Femur (tissue), 1 donor: Measurements from ENCODE around the gene DTYMK.

Experiments
- DNase-seq: peaks from one replicate; pipeline ENCODE4 v3.0.0-alpha.2; 2017

DTYMK gene

GRCh38 chr2:241703032-241703604 lies 16.5 kb upstream of the DTYMK start:
- peak; percentile 60 for DNase-seq

DNA sequence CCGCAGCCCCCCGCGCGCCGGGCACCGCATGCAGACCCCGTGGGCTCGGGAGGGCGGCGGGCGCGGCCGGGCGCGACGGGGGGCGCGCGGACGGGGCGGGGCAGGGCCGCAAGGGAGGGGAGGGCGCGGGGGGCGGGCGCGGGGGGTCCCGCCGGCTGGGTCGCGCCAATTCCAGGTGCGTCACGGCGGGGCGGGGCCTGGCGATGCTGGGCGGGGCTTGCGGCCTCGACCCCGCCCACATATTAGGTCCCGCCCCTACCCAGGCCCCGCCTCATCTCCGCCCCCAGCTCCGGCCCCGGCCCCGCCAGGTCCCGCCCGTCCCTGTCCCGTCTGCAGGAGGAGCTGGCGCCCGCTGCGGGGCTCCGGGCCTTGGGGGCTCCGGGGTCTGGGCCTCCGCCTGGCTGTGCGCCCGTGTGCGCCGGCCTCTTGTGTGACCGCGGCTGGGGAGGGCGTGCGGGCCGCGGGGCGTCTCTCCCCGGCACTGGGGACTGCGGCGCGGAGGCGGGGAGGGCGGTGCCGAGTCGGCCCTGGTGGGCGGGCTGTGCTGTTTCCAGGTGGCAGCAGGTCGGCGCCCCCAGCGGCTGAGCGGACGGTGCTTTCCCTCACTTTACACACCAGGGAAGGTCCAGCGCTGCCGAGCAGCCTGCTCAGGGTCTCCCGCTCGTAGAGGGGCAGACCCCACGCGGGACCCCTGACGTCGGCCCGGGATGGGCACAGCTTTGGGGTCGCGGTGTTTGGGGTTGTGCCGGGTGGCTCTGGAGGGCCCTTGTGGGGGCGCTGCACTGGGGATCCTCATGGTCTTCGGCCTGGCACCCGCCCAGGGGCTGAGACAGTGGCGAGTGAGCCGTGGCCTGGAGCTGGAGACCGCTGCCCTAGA lies 15.8 kb upstream of the DTYMK start:
- peak; percentile 91 for DNase-seq

- DNase-seq = peak; percentile 96
These were observed 15.0 kb upstream of the DTYMK start, which contains the start of gene ING5 for GRCh38 chr2:241701399-241702154. ING5 (plus strand) TSS chr2:241702039; CDS start chr2:241702066, 27 bp downstream.

DNA sequence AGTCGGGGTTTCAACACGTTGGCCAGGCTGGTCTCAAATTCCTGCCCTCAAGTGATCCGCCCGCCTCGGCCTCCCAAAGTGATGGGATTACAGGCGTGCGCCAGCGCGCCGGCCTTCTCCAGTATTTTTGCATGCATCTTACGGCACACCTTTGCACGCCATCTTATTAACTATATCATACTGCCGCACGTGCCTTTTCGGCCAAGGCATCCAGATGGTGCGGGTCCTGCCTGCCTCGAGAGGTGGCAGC lies 14.5 kb upstream of the DTYMK start:
- no peak for DNase-seq

GRCh38 chr2:241695651-241696050 lies 9.0 kb upstream of the DTYMK start:
- no peak for DNase-seq

- no peak for DNase-seq
These were observed 5.8 kb upstream of the DTYMK start for GRCh38 chr2:241692448-241692847.

GRCh38 chr2:241690202-241690717 lies 3.6 kb upstream of the DTYMK start:
- no peak for DNase-seq

DNA sequence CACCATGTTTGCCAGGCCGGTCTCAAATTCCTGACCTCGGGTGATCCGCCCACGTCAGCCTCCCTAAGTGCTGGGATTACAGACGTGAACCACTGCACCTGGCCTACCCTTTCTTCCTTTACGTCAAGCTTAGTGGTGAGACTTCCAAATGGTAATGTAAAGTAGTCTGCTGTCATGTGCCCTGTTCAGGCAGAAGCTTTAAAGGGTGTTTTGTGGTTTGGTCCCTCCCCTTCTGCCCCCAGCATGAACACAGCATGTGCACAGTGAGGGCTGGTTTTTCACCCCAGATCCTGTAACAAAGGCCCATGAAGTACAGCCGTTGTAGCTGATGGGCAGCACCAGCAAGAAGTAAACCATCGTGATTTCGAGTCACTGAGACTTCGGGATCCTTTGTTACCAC lies 2.7 kb upstream of the DTYMK start:
- no peak for DNase-seq

- DNase-seq = no peak
These were observed 328 bp downstream of the DTYMK start for GRCh38 chr2:241686324-241686649.

GRCh38 chr2:241680827-241681599 lies 5.6 kb downstream of the DTYMK start:
- no peak for DNase-seq

- no peak for DNase-seq
These were observed 6.6 kb downstream of the DTYMK start for GRCh38 chr2:241680044-241680443.

DNA sequence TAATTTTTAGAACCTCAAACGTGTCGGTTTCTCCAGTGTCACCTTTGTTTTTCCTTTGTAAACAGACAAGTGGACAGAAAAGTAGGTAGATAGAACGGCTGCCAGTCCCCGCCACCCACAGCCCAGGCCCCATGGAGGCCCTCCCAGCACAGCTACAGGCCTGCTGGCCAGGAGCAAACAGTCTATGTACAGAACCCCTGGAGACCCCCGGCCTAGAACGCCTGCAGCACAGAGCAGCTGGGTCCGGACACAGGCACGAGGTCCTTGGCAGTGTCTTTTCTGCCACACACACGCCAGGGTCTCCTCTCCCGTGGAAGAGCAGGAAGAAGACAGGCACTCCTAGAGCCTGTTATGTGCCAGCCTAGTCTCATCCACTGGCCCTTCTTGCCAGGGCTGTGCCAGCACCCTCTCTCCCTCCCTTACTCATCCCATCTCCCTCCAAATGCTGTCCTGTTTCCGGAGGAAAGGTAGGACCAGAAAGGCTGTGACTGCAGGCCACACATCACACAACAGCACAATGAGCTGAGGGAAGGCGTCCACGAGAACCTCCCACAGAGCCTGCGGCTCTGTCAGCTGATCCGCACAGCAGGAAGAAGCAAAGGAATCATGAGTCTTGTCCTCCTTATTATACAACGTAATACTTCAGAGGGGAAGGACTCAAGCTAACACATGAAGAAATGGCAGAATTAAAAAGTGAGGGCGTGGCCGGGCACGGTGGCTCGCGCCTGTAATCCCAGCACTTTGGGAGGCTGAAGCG lies 7.7 kb downstream of the DTYMK start:
- DNase-seq = no peak

GRCh38 chr2:241678307-241678706 lies 8.3 kb downstream of the DTYMK start:
- no peak for DNase-seq

DNA sequence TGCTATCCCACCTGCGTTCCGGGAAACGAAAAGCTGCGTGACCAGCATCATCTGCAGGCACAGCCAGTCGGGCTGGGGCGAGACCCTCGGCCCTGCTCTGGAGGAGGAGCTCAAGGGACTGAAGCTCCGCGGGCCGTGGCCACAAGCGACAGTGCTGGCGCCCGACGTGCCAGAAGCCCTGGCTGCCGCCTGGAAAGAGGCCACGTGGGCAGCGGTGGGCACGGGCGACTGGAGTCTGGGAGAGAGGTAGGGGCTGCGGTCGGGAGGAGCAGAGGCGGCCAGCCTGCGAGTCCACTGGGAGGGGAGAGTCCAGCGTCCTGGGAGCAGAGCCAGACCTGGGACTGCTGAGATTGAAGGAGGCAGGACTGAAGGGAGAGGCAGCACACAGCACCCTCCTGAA lies 9.2 kb downstream of the DTYMK start:
- no peak for DNase-seq

DNA sequence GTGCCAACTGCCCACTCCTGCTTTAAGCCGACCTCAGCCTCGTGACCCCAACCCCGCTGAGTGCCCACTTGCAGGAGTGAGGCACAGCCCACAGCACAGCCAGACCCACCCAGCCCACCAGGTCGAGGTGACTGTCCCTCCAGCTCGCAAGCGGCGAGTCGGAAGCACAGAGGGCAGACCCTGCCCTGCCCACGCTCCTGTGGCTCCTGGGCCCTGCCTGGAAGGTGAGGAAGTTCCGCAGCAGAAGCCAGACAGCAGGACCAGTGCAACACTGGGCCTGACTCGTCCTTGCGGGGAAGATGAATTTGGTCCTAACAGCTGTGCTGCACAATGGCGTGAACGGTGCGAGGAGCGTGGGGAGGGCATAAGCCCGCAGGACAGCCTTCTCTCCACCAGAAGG lies 9.9 kb downstream of the DTYMK start:
- no peak for DNase-seq

DNA sequence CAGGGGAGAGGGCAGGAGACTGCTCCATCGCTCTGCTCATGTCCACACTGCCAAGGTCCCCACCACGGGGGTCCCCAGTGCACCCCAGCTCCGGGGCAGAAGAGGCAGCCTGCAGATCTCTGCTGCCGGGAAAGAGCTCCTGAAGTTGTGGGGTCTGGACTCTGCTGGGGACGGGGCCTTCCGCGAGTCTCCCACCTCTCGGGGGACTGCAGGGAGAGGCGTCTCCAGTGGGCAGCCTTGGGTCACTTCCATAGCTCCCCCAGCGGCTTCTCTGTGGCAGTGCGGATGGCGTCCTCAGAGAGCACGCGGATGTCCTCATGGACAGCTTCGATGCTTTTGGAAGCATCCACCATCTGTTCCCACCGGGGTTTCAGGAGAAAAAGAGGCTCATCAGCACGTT lies 10.7 kb downstream of the DTYMK start:
- DNase-seq = no peak

GRCh38 chr2:241673797-241674725 lies 12.6 kb downstream of the DTYMK start:
- no peak for DNase-seq

- DNase-seq = no peak
These were observed 13.4 kb downstream of the DTYMK start for GRCh38 chr2:241673189-241673663.

DNA sequence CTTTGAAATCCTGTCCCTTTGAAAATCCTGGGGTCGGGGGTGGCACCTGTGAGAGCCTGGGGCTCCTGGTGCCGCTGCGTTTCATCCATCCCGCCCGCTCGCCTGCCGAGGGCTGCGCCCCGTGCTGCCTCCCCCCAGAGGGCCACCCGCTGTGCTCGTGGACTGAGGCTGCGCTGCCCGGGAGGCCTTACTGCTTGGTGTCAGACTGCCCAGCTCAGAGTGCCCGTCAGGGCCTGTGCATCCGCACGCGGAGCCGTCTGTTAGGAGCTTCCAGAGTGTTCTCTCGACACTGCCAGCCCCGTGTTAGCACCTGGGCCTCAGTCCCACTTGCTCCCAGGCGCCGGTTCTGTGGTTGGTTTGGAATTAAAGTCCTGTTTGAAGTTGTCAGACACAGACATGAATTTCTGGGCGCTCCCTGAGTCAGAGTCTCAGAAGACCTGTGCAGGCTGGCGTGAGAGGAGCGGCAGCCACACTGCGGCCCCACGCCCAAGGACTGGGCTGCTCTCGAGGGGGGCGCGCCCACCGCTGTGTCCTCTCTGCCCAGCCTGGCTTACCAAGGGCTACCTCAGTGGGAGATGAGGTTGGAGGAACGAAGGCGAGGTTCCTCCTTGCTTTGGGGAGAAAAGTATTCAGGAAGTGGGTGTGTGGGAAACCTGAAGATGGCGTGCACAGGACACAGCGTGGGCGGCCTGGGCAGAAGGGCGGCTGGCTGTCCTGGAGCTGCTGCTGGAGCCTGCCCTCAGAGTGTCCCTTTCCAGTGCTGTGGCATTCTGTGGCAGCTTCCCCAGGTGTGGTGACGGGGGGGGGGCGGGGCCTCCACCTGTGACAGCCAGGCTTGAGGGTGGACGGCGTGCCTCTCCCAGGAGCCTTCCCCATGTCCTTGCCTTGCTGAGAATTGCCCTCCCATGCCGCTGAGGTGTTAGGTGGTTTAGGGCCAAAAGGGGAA lies 14.1 kb downstream of the DTYMK start:
- no peak for DNase-seq
